HepG2 (cell line): Measurements from ENCODE around the gene TSPAN9. TPM values are rescaled to one million over a fixed set of nuclear protein-coding genes. Genes with fewer than 3 reads are reported as not detected.

Experiments
- ATM ChIP-seq: fragments of 450-650 bp; IDR thresholded peaks from 2 replicates; pipeline ENCODE4 v1.7.1; 2017; ENCODE audit warnings: mild to moderate bottlenecking, borderline replicate concordance
- EZH2 ChIP-seq: conservative IDR thresholded peaks from 2 replicates; pipeline ENCODE4 v1.6.1; 2012; ENCODE audit warnings: mild to moderate bottlenecking, low read depth, low read length, moderate library complexity
- FOXK1 ChIP-seq: sonication (generic); formaldehyde crosslinking; IDR thresholded peaks from 2 replicates; pipeline ENCODE4 v1.4.0; 2020; ENCODE audit warnings: low read depth, missing genetic modification reagents, borderline replicate concordance
- HDAC2 ChIP-seq: sonication (generic); formaldehyde crosslinking; IDR thresholded peaks from 2 replicates; pipeline ENCODE4 v1.4.0; 2020; ENCODE audit warnings: missing genetic modification reagents
- HOXA5 ChIP-seq: sonication (generic); formaldehyde crosslinking; IDR thresholded peaks from 2 replicates; pipeline ENCODE4 v1.4.0; 2020; ENCODE audit warnings: missing genetic modification reagents
- MXD4 ChIP-seq: IDR thresholded peaks from 2 replicates; pipeline ENCODE4 v1.6.1; 2016; ENCODE audit warnings: mild to moderate bottlenecking, missing biosample characterization, missing genetic modification reagents
- MYC ChIP-seq: sonication (generic); formaldehyde crosslinking; IDR thresholded peaks from 2 replicates; pipeline ENCODE4 v1.9.0; 2021; ENCODE audit warnings: missing genetic modification reagents, borderline replicate concordance
- SIN3B ChIP-seq: fragments of 150-350 bp; IDR thresholded peaks from 2 replicates; pipeline ENCODE4 v1.6.1; 2014; ENCODE audit warnings: low read length
- TRIM24 ChIP-seq: sonication (generic); formaldehyde crosslinking; IDR thresholded peaks from 2 replicates; pipeline ENCODE4 v1.8.0; 2022; ENCODE audit warnings: mild to moderate bottlenecking, missing genetic modification reagents
- YEATS2 ChIP-seq: sonication (generic); formaldehyde crosslinking; IDR thresholded peaks from 2 replicates; pipeline ENCODE4 v1.4.0; 2020; ENCODE audit warnings: missing genetic modification reagents, borderline replicate concordance
- ZBTB44 ChIP-seq: sonication (generic); formaldehyde crosslinking; IDR thresholded peaks from 2 replicates; pipeline ENCODE4 v1.4.0; 2020; ENCODE audit warnings: missing genetic modification reagents
- ZMYM4 ChIP-seq: sonication (generic); formaldehyde crosslinking; IDR thresholded peaks from 2 replicates; pipeline ENCODE4 v1.8.1; 2023; ENCODE audit warnings: mild to moderate bottlenecking, missing genetic modification reagents
- ZNF547 ChIP-seq: sonication (generic); formaldehyde crosslinking; IDR thresholded peaks from 2 replicates; pipeline ENCODE4 v1.5.1; 2020; ENCODE audit warnings: mild to moderate bottlenecking, missing genetic modification reagents
- ZNF607 ChIP-seq: sonication (generic); formaldehyde crosslinking; IDR thresholded peaks from 2 replicates; pipeline ENCODE4 v1.5.1; 2020; ENCODE audit warnings: missing genetic modification reagents, mild to moderate bottlenecking, borderline replicate concordance
- ZNF614 ChIP-seq: IDR thresholded peaks from 2 replicates; pipeline ENCODE4 v1.6.1; 2018; ENCODE audit warnings: missing biosample characterization, missing genetic modification reagents, inconsistent platforms, borderline replicate concordance
- ZNF615 ChIP-seq: sonication (generic); formaldehyde crosslinking; IDR thresholded peaks from 2 replicates; pipeline ENCODE4 v1.5.0; 2020; ENCODE audit warnings: mild to moderate bottlenecking, missing genetic modification reagents, borderline replicate concordance
- ZNF777 ChIP-seq: sonication (generic); formaldehyde crosslinking; IDR thresholded peaks from 2 replicates; pipeline ENCODE4 v1.4.0; 2020; ENCODE audit warnings: missing genetic modification reagents
- ZNF788 ChIP-seq: sonication (generic); formaldehyde crosslinking; IDR thresholded peaks from 2 replicates; pipeline ENCODE4 v1.5.0; 2020; ENCODE audit warnings: mild to moderate bottlenecking, missing genetic modification reagents, borderline replicate concordance
- polyA plus RNA-seq, 8 experiments: library from polyadenylated mRNA; depleted of rRNA in 3 of 8; stranded (reverse) in 7 of 8; unstranded in 1 of 8; fragments of >200 nt; fragmentation: Illumina TruSeq in 4 of 8; extraction: Trizol in 4 of 8; gene quantifications; 2 replicates each; pipeline versions ENCODE4 v1.2.1 to v1.2.3, GENCODE V29; 2011 to 2016; ENCODE audit warnings: low read depth in 4 of 8, missing spikeins in 1 of 8, mixed read lengths in 1 of 8; ENCODE audit not compliant: insufficient read depth in 1 of 8
- total RNA-seq, 5 experiments: library from RNA; depleted of rRNA; stranded (reverse); fragments of >200 nt; fragmentation: Illumina TruSeq; extraction: Trizol; gene quantifications; 2 replicates each; pipeline ENCODE4 v1.2.3, GENCODE V29; 2016; ENCODE audit warnings: low read depth in 1 of 5
- TF ChIP-seq, protein P1 (sequence below): IDR thresholded peaks from 2 replicates; pipeline ENCODE4 v1.6.1; 2012; ENCODE audit warnings: inconsistent platforms
- TF ChIP-seq, protein P2 (sequence below): sonication (generic); formaldehyde crosslinking; IDR thresholded peaks from 2 replicates; pipeline ENCODE4 v1.4.0; 2020; ENCODE audit warnings: missing genetic modification reagents, borderline replicate concordance
- TF ChIP-seq, protein P3 (sequence below): sonication (generic); formaldehyde crosslinking; IDR thresholded peaks from 2 replicates; pipeline ENCODE4 v1.4.0; 2020; ENCODE audit warnings: missing genetic modification reagents
- TF ChIP-seq, protein P4 (sequence below): sonication (generic); formaldehyde crosslinking; IDR thresholded peaks from 2 replicates; pipeline ENCODE4 v1.4.0; 2020; ENCODE audit warnings: mild to moderate bottlenecking, low read depth, missing genetic modification reagents

Gene TSPAN9
- total and polyA plus RNA-seq, 2 of the 13 experiments (the other 11 are each of a cell fraction or from before 2014, with no cell fraction given), result 18.1 to 42.3 TPM

DNA sequence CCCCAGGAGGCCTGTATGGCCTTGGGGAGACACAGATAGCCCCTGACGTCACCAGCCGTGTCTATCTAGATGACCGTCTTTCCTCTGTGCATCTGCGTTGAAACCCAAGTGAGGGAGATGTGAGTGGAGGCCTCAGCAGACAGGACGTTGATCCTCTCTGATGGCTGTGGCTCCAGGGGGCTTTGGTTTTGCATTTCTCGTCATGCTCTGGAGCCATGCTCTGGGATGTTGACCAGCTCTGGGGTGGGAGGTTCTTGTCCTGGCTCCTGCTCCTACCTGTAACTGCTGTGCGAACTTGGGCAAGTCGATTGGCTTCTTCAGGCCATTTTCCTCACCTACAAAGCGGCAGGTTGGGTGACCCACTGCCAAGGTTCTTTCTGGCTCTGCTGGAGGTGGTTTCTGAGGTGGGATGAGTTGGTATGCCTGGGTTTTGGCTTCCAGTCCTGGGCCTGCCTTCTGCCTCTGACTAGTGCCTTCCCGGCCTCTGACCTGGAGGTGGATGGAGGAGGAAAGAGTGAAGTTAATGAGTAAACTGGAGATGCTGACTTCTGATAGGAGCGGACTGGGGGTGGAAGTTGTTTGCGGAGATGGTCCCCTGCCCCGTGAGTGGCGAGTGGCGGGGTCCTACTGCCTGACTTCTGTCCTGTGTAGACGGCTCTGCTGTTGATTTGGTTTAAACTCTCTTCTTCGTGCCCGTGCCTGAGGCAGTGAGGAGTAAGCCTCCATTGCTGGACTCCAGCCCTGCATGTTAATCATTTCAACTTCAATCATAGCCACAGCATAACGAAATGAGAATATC lies 8.4 kb downstream of the TSPAN9 start (continued):
- no peak for TF ChIP-seq ZBTB44 (CRISPR knock-in tag)
- TF ChIP-seq, protein P1, sequence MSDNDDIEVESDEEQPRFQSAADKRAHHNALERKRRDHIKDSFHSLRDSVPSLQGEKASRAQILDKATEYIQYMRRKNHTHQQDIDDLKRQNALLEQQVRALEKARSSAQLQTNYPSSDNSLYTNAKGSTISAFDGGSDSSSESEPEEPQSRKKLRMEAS, result peak; percentile 6; the same call in 1 of the 2 replicates
- TF ChIP-seq, protein P2, sequence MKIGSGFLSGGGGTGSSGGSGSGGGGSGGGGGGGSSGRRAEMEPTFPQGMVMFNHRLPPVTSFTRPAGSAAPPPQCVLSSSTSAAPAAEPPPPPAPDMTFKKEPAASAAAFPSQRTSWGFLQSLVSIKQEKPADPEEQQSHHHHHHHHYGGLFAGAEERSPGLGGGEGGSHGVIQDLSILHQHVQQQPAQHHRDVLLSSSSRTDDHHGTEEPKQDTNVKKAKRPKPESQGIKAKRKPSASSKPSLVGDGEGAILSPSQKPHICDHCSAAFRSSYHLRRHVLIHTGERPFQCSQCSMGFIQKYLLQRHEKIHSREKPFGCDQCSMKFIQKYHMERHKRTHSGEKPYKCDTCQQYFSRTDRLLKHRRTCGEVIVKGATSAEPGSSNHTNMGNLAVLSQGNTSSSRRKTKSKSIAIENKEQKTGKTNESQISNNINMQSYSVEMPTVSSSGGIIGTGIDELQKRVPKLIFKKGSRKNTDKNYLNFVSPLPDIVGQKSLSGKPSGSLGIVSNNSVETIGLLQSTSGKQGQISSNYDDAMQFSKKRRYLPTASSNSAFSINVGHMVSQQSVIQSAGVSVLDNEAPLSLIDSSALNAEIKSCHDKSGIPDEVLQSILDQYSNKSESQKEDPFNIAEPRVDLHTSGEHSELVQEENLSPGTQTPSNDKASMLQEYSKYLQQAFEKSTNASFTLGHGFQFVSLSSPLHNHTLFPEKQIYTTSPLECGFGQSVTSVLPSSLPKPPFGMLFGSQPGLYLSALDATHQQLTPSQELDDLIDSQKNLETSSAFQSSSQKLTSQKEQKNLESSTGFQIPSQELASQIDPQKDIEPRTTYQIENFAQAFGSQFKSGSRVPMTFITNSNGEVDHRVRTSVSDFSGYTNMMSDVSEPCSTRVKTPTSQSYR, result peak; percentile 43; the same call in 1 of the 2 replicates
- TF ChIP-seq ZNF777 (CRISPR knock-in tag), result no peak
- peak; percentile 71 for TF ChIP-seq ZMYM4 (CRISPR knock-in tag)
- TF ChIP-seq ZNF614 (CRISPR knock-in tag), result 0 out of 2 replicates have a peak, but pooled peaks have one; percentile 53
- no peak for TF ChIP-seq ATM
- TF ChIP-seq HDAC2 (CRISPR knock-in tag), result peak; percentile 68; the same call in 1 of the 2 replicates
- TF ChIP-seq, protein P3, sequence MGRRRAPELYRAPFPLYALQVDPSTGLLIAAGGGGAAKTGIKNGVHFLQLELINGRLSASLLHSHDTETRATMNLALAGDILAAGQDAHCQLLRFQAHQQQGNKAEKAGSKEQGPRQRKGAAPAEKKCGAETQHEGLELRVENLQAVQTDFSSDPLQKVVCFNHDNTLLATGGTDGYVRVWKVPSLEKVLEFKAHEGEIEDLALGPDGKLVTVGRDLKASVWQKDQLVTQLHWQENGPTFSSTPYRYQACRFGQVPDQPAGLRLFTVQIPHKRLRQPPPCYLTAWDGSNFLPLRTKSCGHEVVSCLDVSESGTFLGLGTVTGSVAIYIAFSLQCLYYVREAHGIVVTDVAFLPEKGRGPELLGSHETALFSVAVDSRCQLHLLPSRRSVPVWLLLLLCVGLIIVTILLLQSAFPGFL (CRISPR knock-in tag), result no peak
- TF ChIP-seq EZH2, result no peak
- no peak for TF ChIP-seq ZNF615 (CRISPR knock-in tag)
- TF ChIP-seq, protein P4, sequence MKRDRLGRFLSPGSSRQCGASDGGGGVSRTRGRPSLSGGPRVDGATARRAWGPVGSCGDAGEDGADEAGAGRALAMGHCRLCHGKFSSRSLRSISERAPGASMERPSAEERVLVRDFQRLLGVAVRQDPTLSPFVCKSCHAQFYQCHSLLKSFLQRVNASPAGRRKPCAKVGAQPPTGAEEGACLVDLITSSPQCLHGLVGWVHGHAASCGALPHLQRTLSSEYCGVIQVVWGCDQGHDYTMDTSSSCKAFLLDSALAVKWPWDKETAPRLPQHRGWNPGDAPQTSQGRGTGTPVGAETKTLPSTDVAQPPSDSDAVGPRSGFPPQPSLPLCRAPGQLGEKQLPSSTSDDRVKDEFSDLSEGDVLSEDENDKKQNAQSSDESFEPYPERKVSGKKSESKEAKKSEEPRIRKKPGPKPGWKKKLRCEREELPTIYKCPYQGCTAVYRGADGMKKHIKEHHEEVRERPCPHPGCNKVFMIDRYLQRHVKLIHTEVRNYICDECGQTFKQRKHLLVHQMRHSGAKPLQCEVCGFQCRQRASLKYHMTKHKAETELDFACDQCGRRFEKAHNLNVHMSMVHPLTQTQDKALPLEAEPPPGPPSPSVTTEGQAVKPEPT (CRISPR knock-in tag), result no peak
- no peak for TF ChIP-seq MXD4
- TF ChIP-seq FOXK1 (CRISPR knock-in tag), result no peak
- no peak for TF ChIP-seq ZNF607
- TF ChIP-seq SIN3B, result no peak
- TF ChIP-seq YEATS2 (CRISPR knock-in tag), result no peak
- no peak for TF ChIP-seq HOXA5 (CRISPR knock-in tag)
- peak; percentile 31; the same call in 1 of the 2 replicates for TF ChIP-seq ZNF788 (CRISPR knock-in tag)
- no peak; the same call in 1 of the 2 replicates for TF ChIP-seq MYC (CRISPR knock-in tag)
- TF ChIP-seq ZNF547 (CRISPR knock-in tag), result 0 out of 2 replicates have a peak, but pooled peaks have one; percentile 34
- TF ChIP-seq TRIM24, result no peak
